Measurements from ENCODE around the gene MRPL11. TPM values are rescaled to one million over a fixed set of nuclear protein-coding genes. Genes with fewer than 3 reads are reported as not detected.
"Not testable (repeated sequence)": the region's sequence is repeated elsewhere in the genome, so short reads cannot be mapped to it uniquely, and the experiment has no call there.

MRPL11 gene
- total RNA-seq, 1 experiment from 2014 or later: 105 TPM

DNA sequence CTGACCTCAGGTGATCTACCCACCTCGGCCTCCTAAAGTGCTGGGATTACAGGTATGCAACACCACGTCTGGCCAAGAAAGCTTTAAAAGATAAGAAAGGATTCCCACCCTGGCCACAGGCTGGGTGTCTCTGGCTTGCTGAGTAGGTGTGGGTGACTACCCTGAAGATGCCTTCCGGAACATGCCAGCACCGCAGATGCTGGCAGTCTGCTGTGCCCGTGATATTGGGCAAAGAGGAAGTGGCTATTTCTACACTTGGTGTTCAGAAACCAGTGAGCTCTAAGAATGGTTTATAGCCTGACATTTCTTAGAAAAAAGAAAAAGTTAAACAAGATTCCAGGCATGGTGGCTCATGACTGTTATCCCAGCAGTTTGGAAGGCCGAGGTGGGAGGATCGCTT, 6.1 kb downstream of the MRPL11 start:
- no peaks in the 10 kb centered on the region; the same call in 1 of the 2 replicates for H3K27me3 Mint-ChIP-seq (ENCODE audit: low read depth)
- H2BK12ac ChIP-seq (ENCODE audit: insufficient read length, low read depth, low read length): no peak overlapping the region
- H3K18ac ChIP-seq (ENCODE audit: insufficient read length, low read depth, low read length): no peak overlapping the region
- H3K27ac ChIP-seq (ENCODE audit: insufficient read length, low read depth, low read length): no peak overlapping the region
- no peak overlapping the region for H4K91ac ChIP-seq (ENCODE audit: insufficient read length, low read depth, low read length)
- no peak overlapping the region for H2BK5ac ChIP-seq (ENCODE audit: insufficient read length, low read length)
- H2BK15ac ChIP-seq (ENCODE audit: low read depth, low read length): no peak overlapping the region
- WGBS (ENCODE audit: extremely low coverage, insufficient read length, low lambda C conversion rate): no CpG with 5 or more reads among the region's 7 CpGs
- no peak overlapping the region for H4K5ac ChIP-seq (ENCODE audit: insufficient read length, low read depth, low read length)
- no peaks in the 10 kb centered on the region for H3K79me1 ChIP-seq (ENCODE audit: insufficient read depth, low read depth, low read length, poor library complexity, severe bottlenecking)
- no peak overlapping the region for H3K4ac ChIP-seq (ENCODE audit: low read depth, low read length)
- TF ChIP-seq, protein P1, sequence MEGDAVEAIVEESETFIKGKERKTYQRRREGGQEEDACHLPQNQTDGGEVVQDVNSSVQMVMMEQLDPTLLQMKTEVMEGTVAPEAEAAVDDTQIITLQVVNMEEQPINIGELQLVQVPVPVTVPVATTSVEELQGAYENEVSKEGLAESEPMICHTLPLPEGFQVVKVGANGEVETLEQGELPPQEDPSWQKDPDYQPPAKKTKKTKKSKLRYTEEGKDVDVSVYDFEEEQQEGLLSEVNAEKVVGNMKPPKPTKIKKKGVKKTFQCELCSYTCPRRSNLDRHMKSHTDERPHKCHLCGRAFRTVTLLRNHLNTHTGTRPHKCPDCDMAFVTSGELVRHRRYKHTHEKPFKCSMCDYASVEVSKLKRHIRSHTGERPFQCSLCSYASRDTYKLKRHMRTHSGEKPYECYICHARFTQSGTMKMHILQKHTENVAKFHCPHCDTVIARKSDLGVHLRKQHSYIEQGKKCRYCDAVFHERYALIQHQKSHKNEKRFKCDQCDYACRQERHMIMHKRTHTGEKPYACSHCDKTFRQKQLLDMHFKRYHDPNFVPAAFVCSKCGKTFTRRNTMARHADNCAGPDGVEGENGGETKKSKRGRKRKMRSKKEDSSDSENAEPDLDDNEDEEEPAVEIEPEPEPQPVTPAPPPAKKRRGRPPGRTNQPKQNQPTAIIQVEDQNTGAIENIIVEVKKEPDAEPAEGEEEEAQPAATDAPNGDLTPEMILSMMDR (conservative IDR thresholded peaks at IDR 0.05): no peak
- no peak overlapping the region for H3K4me3 Mint-ChIP-seq
- H4K8ac ChIP-seq (replicated peaks; ENCODE audit: insufficient read length, low read depth, low read length): no peak overlapping the region
- H4K20me1 ChIP-seq (ENCODE audit: control insufficient read depth, insufficient read depth, insufficient read length): no peaks in the 10 kb centered on the region
- H2AFZ ChIP-seq (ENCODE audit: low read length): no peak overlapping the region
- no peak overlapping the region for H2BK20ac ChIP-seq (ENCODE audit: low read depth, low read length, poor library complexity, severe bottlenecking)
- no peaks in the 10 kb centered on the region for H3K27me3 ChIP-seq (ENCODE audit: insufficient read depth, low read length)
- no peak overlapping the region for H3K23ac ChIP-seq (ENCODE audit: insufficient read length, low read depth, low read length)
- no peak overlapping the region for H3K9ac ChIP-seq (ENCODE audit: extremely low read depth, insufficient read length, low read length)
- H3K27ac Mint-ChIP-seq: no peak overlapping the region
- H3K9me3 Mint-ChIP-seq: no peaks in the 10 kb centered on the region
- peaks cover 22 to 41% (median 35%) of the 10 kb centered on the region in 3 experiments; a peak in 6 of 7 replicates for H3K36me3 Mint-ChIP-seq (ENCODE audit: insufficient read depth in 1 of 3, low read depth in 3 of 3)
- DNase-seq: no peak
- H2BK120ac ChIP-seq (ENCODE audit: low read depth, low read length, poor library complexity, severe bottlenecking): no peak overlapping the region
- no peaks in the 10 kb centered on the region for H3K23me2 ChIP-seq (ENCODE audit: insufficient read length, low read depth, low read length, poor library complexity, severe bottlenecking)
- H3K14ac ChIP-seq (ENCODE audit: insufficient read depth, low read length): no peak overlapping the region
- H2AK5ac ChIP-seq (ENCODE audit: insufficient read length, low read length): no peak overlapping the region
- no peak overlapping the region for H3K4me2 ChIP-seq (ENCODE audit: insufficient read depth, insufficient read length, low read length)
- H3K9me3 ChIP-seq (ENCODE audit: control insufficient read depth, low read depth, low read length): no peaks in the 10 kb centered on the region
- H3K79me2 ChIP-seq (ENCODE audit: insufficient read depth, low read length): no peaks in the 10 kb centered on the region
- H3K4me1 Mint-ChIP-seq: peaks cover 3 to 4% of the 10 kb centered on the region in 2 experiments; a peak in 3 of 4 replicates
- no peak overlapping the region for H3T11ph ChIP-seq (ENCODE audit: low read length)
- H3K4me1 ChIP-seq (ENCODE audit: insufficient read depth, low read length): no peaks in the 10 kb centered on the region
- no peak overlapping the region for H3K56ac ChIP-seq (ENCODE audit: insufficient read length, low read depth, low read length)

DNA sequence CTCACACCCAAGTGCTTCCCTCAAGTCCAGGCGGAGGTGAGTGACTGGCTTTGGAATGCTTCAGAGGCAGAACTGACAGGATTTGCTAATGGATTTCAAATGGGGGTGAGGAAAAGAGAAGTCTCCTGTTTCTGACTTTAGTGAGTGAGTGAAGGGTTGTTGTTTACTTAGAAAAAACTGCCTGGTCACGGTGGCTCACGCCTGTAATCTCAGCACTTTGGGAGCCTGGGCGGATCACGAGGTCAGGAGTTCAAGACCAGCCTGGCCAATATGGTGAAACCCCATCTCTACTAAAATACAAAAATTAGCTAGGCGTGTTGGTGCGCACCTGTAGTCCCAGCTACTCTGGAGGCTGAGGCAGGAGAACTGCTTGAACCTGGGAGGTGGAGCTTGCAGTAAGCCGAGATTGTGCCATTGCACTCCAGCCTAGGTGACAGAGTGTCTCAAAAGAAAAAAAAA, 6.7 kb downstream of the MRPL11 start:
- not testable (repeated sequence) for H3K4me1 Mint-ChIP-seq; H3K9me3 Mint-ChIP-seq; H2BK15ac ChIP-seq (ENCODE audit: low read depth, low read length); H3K4me2 ChIP-seq (ENCODE audit: insufficient read depth, insufficient read length, low read length); H3K27me3 ChIP-seq (ENCODE audit: insufficient read depth, low read length); H4K5ac ChIP-seq (ENCODE audit: insufficient read length, low read depth, low read length); H3K23me2 ChIP-seq (ENCODE audit: insufficient read length, low read depth, low read length, poor library complexity, severe bottlenecking); H3K18ac ChIP-seq (ENCODE audit: insufficient read length, low read depth, low read length); H3K27ac ChIP-seq (ENCODE audit: insufficient read length, low read depth, low read length); H3K56ac ChIP-seq (ENCODE audit: insufficient read length, low read depth, low read length); H3K4ac ChIP-seq (ENCODE audit: low read depth, low read length); H4K91ac ChIP-seq (ENCODE audit: insufficient read length, low read depth, low read length); H4K8ac ChIP-seq (replicated peaks; ENCODE audit: insufficient read length, low read depth, low read length); H3K4me3 Mint-ChIP-seq; H2BK20ac ChIP-seq (ENCODE audit: low read depth, low read length, poor library complexity, severe bottlenecking); H2AFZ ChIP-seq (ENCODE audit: low read length); H3K4me1 ChIP-seq (ENCODE audit: insufficient read depth, low read length); DNase-seq; H2BK12ac ChIP-seq (ENCODE audit: insufficient read length, low read depth, low read length); H2BK120ac ChIP-seq (ENCODE audit: low read depth, low read length, poor library complexity, severe bottlenecking); H3K27me3 Mint-ChIP-seq (ENCODE audit: low read depth); H2BK5ac ChIP-seq (ENCODE audit: insufficient read length, low read length); H3K14ac ChIP-seq (ENCODE audit: insufficient read depth, low read length); H3K79me1 ChIP-seq (ENCODE audit: insufficient read depth, low read depth, low read length, poor library complexity, severe bottlenecking); H3T11ph ChIP-seq (ENCODE audit: low read length); H3K9me3 ChIP-seq (ENCODE audit: control insufficient read depth, low read depth, low read length); H3K9ac ChIP-seq (ENCODE audit: extremely low read depth, insufficient read length, low read length); H3K23ac ChIP-seq (ENCODE audit: insufficient read length, low read depth, low read length); H4K20me1 ChIP-seq (ENCODE audit: control insufficient read depth, insufficient read depth, insufficient read length); H2AK5ac ChIP-seq (ENCODE audit: insufficient read length, low read length); H3K79me2 ChIP-seq (ENCODE audit: insufficient read depth, low read length)
- peak overlapping the region in 1 of 3 experiments; percentile 1; a peak in 2 of 7 replicates for H3K27ac Mint-ChIP-seq
- no CpG with 5 or more reads among the region's 8 CpGs for WGBS (ENCODE audit: extremely low coverage, insufficient read length, low lambda C conversion rate)
- peaks cover 20 to 35% (median 28%) of the 10 kb centered on the region in 3 experiments; a peak in 6 of 7 replicates for H3K36me3 Mint-ChIP-seq (ENCODE audit: insufficient read depth in 1 of 3, low read depth in 3 of 3)
